Stomach (tissue), 4 donors: ENCODE data around the gene KRTAP10-2.
"Not testable (repeated sequence)": the region's sequence is repeated elsewhere in the genome, so short reads cannot be mapped to it uniquely, and the experiment has no call there.

Experiments
- CTCF ChIP-seq, 7 experiments: fragments of 450-650 bp in 4 of 7; fragments of 200-600 bp in 3 of 7; sonication (generic) in 3 of 7; IDR thresholded peaks; one replicate each; pipeline ENCODE4 v1.5.1; 2016 to 2019; ENCODE audit warnings: antibody characterized with exemption in 7 of 7, control low read depth in 2 of 7, mild to moderate bottlenecking in 1 of 7
- EP300 ChIP-seq: sonication (generic); formaldehyde crosslinking; IDR thresholded peaks from one replicate; pipeline ENCODE4 v1.6.1; 2017; ENCODE audit warnings: antibody characterized with exemption
- POLR2A ChIP-seq, 4 donors: fragments of 450-650 bp; IDR thresholded peaks; one replicate each; pipeline ENCODE4 v1.6.1; 2016; ENCODE audit warnings: antibody characterized with exemption in 4 of 4, control low read depth in 2 of 4, mild to moderate bottlenecking in 1 of 4, moderate library complexity in 1 of 4
- POLR2AphosphoS5 ChIP-seq, 3 donors: sonication (generic); formaldehyde crosslinking; IDR thresholded peaks; one replicate each; pipeline ENCODE4 v1.6.1; 2016; ENCODE audit warnings: antibody characterized with exemption in 3 of 3

- not testable (repeated sequence) for TF ChIP-seq CTCF (IDR thresholded peaks at IDR 0.05); POLR2AphosphoS5 (IDR thresholded peaks at IDR 0.05); POLR2A (IDR thresholded peaks at IDR 0.05); EP300
These were observed 29.0 kb upstream of the KRTAP10-2 start, which contains the start of gene KRTAP10-5 for GRCh38 chr21:44580231-44580821.
